Measurements from ENCODE around the gene SHANK2.

SHANK2 gene

DNA sequence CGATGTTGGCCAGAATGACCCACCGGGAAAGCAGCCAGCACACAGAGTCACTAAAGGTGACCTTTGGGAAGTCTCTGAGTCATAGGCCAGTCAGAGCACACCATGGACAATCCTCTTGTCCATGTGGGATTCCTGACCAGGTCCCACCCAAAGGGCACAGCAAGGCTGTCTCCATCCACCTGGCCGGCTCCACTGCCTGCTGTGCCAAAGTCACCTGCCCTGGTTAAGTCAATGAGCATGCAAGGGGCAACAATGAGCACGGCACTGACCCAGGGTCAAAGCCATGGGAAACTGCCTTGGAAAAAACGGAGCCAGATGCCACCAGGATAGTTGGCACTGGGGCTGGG is 49.8 kb downstream of the SHANK2 start:
- H3K23ac ChIP-seq (ENCODE audit: low read length): no peak overlapping the region
- H3K4ac ChIP-seq (ENCODE audit: low read depth, low read length): no peak overlapping the region
- H3K18ac ChIP-seq (ENCODE audit: low read length): no peak overlapping the region
- H2AFZ ChIP-seq (ENCODE audit: insufficient read depth, low read length, poor library complexity): no peak overlapping the region
- H2BK12ac ChIP-seq (ENCODE audit: low read length): no peak overlapping the region
- no CpG with 5 or more reads among the region's 5 CpGs for WGBS (ENCODE audit: extremely low coverage, insufficient coverage, insufficient read length)
- no peaks in the 10 kb centered on the region for H3K9me3 ChIP-seq (ENCODE audit: insufficient read depth, low read depth, low read length)
- no peak overlapping the region for H3K4me3 ChIP-seq (ENCODE audit: low read depth, low read length)
- no peaks in the 10 kb centered on the region for H3K79me1 ChIP-seq (ENCODE audit: low read length)
- H3K4me2 ChIP-seq (ENCODE audit: low read length): no peak overlapping the region
- no peak overlapping the region for H3K27ac ChIP-seq (ENCODE audit: low read depth, low read length)
- no peak overlapping the region for H4K12ac ChIP-seq (ENCODE audit: low read depth, low read length)
- peaks cover 8 to 12% of the 10 kb centered on the region in 2 experiments for H3K4me1 ChIP-seq (ENCODE audit: control insufficient read depth in 1 of 2, insufficient read depth in 2 of 2, low read length in 2 of 2)
- no peak overlapping the region for H2BK5ac ChIP-seq (ENCODE audit: low read depth, low read length, poor library complexity)
- H3K36me3 ChIP-seq (ENCODE audit: control insufficient read depth in 1 of 2, insufficient read depth in 2 of 2, low read length in 2 of 2): peaks cover 0 to 2% of the 10 kb centered on the region in 2 experiments
- DNase-seq: no peak
- H3K9ac ChIP-seq (ENCODE audit: low read length): no peak overlapping the region
- H4K8ac ChIP-seq (ENCODE audit: low read depth, low read length): no peak overlapping the region
- no peaks in the 10 kb centered on the region for H3K27me3 ChIP-seq (ENCODE audit: insufficient read depth, low read length)
- H2AK5ac ChIP-seq (ENCODE audit: low read length): no peak overlapping the region
- no peak overlapping the region for H2BK120ac ChIP-seq (ENCODE audit: insufficient read depth, low read length, poor library complexity)
- H4K91ac ChIP-seq (ENCODE audit: low read depth, low read length): no peak overlapping the region
- no peaks in the 10 kb centered on the region for H3K79me2 ChIP-seq (ENCODE audit: control insufficient read depth, insufficient read depth, low read length, poor library complexity)
- H3K14ac ChIP-seq (ENCODE audit: low read length): no peak overlapping the region

Measured in trophoblast cell (in vitro differentiated cells and primary cell).